ENCODE results near the gene FOXN3. TPM values are rescaled to one million over a fixed set of nuclear protein-coding genes. Genes with fewer than 3 reads are reported as not detected.
A peak's percentile ranks its signal among the peaks of the same experiment; 100 is the strongest.

The FOXN3 gene
- total and polyA plus RNA-seq, 2 experiments from 2014 or later = 98.9 to 167 TPM

DNA sequence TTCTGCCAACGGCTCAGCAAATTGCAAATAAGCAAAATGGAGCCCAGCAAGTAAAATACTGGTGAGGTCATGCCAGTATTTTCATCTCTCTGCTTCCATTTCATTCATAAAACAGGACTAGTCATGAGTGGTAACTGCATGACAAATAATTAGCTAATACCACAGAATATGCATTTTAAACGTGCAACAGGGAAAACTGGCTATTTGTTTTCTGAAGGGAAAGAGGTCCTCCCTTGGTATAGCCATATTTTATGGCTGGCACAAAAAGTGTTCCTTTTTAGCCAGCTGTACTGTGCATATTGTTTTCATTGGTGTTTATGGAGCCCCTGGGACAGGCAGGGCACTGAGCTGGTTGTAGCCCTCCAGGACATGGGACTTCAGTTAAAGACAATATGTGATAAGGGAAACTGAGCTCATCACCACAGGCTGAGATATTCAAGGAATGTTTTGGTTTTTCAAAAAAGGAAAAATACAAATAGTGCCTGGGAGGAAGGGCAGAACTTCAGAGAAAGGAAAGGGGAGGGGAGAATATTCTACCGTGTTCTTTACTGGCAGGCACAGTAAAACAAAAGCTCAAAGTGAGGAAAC is 26.1 kb upstream of the FOXN3 start:
- Histone ChIP-seq H4K20me1 (replicated peaks; ENCODE audit: insufficient read depth) (no peaks in the 10 kb centered on the region), H3K9me2 (ENCODE audit: insufficient read depth) (no peaks in the 10 kb centered on the region), H3K79me2 (replicated peaks; ENCODE audit: insufficient read depth) (peaks cover 49% of the 10 kb centered on the region), H3K27me3 (ENCODE audit: insufficient read depth) (no peaks in the 10 kb centered on the region), H3K27ac (ENCODE audit: low read depth) (peak overlapping the region; percentile 98), H3K4me1 (ENCODE audit: insufficient read depth) (peaks cover 40% of the 10 kb centered on the region), H3K4me2 (peak overlapping the region; percentile 67), H2AFZ (no peak overlapping the region), H3K36me3 (ENCODE audit: insufficient read depth) (no peaks in the 10 kb centered on the region), H3K4me3 (no peak overlapping the region), H3F3A (replicated peaks; ENCODE audit: low read depth) (peaks cover 21% of the 10 kb centered on the region)
- Mint-ChIP-seq H3K4me3 (no peak overlapping the region; the same call in 2 of the 3 replicates), H3K36me3 (ENCODE audit: low read depth) (peaks cover 10% of the 10 kb centered on the region; the same call in 2 of the 3 replicates), H3K4me1 (peaks cover 55% of the 10 kb centered on the region), H3K27me3 (ENCODE audit: insufficient read depth, low read depth, poor library complexity) (peaks cover 28% of the 10 kb centered on the region), H3K27ac (peak overlapping the region; percentile 91), H3K9me3 (no peaks in the 10 kb centered on the region)
- ATAC-seq (no peak), DNase-seq (ENCODE audit: low spot score) (no peak)
- TF ChIP-seq EZH2 (IDR thresholded peaks at IDR 0.05; ENCODE audit: low read depth, unreplicated experiment) = no peak
- no peak for TF ChIP-seq JUNB (IDR thresholded peaks at IDR 0.05; ENCODE audit: unreplicated experiment)
- no peak for TF ChIP-seq CREB1 (CRISPR knock-in tag; IDR thresholded peaks at IDR 0.05; ENCODE audit: low read depth)
- no peak for TF ChIP-seq ZNF331 (CRISPR knock-in tag; IDR thresholded peaks at IDR 0.05; ENCODE audit: low read depth)
- TF ChIP-seq EZH2phosphoT487 (IDR thresholded peaks at IDR 0.05; ENCODE audit: unreplicated experiment) = no peak
- TF ChIP-seq, protein P1, sequence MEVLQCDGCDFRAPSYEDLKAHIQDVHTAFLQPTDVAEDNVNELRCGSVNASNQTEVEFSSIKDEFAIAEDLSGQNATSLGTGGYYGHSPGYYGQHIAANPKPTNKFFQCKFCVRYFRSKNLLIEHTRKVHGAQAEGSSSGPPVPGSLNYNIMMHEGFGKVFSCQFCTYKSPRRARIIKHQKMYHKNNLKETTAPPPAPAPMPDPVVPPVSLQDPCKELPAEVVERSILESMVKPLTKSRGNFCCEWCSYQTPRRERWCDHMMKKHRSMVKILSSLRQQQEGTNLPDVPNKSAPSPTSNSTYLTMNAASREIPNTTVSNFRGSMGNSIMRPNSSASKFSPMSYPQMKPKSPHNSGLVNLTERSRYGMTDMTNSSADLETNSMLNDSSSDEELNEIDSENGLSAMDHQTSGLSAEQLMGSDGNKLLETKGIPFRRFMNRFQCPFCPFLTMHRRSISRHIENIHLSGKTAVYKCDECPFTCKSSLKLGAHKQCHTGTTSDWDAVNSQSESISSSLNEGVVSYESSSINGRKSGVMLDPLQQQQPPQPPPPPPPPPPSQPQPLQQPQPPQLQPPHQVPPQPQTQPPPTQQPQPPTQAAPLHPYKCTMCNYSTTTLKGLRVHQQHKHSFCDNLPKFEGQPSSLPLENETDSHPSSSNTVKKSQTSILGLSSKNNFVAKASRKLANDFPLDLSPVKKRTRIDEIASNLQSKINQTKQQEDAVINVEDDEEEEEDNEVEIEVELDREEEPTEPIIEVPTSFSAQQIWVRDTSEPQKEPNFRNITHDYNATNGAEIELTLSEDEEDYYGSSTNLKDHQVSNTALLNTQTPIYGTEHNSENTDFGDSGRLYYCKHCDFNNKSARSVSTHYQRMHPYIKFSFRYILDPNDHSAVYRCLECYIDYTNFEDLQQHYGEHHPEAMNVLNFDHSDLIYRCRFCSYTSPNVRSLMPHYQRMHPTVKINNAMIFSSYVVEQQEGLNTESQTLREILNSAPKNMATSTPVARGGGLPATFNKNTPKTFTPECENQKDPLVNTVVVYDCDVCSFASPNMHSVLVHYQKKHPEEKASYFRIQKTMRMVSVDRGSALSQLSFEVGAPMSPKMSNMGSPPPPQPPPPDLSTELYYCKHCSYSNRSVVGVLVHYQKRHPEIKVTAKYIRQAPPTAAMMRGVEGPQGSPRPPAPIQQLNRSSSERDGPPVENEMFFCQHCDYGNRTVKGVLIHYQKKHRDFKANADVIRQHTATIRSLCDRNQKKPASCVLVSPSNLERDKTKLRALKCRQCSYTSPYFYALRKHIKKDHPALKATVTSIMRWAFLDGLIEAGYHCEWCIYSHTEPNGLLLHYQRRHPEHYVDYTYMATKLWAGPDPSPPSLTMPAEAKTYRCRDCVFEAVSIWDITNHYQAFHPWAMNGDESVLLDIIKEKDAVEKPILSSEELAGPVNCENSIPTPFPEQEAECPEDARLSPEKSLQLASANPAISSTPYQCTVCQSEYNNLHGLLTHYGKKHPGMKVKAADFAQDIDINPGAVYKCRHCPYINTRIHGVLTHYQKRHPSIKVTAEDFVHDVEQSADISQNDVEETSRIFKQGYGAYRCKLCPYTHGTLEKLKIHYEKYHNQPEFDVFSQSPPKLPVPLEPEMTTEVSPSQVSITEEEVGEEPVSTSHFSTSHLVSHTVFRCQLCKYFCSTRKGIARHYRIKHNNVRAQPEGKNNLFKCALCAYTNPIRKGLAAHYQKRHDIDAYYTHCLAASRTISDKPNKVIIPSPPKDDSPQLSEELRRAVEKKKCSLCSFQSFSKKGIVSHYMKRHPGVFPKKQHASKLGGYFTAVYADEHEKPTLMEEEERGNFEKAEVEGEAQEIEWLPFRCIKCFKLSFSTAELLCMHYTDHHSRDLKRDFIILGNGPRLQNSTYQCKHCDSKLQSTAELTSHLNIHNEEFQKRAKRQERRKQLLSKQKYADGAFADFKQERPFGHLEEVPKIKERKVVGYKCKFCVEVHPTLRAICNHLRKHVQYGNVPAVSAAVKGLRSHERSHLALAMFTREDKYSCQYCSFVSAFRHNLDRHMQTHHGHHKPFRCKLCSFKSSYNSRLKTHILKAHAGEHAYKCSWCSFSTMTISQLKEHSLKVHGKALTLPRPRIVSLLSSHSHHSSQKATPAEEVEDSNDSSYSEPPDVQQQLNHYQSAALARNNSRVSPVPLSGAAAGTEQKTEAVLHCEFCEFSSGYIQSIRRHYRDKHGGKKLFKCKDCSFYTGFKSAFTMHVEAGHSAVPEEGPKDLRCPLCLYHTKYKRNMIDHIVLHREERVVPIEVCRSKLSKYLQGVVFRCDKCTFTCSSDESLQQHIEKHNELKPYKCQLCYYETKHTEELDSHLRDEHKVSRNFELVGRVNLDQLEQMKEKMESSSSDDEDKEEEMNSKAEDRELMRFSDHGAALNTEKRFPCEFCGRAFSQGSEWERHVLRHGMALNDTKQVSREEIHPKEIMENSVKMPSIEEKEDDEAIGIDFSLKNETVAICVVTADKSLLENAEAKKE (CRISPR knock-in tag; IDR thresholded peaks at IDR 0.05) = no peak
- TF ChIP-seq STAT1 (IDR thresholded peaks at IDR 0.05; ENCODE audit: unreplicated experiment) = no peak
- no peak for TF ChIP-seq NANOG (IDR thresholded peaks at IDR 0.05; ENCODE audit: borderline replicate concordance)
- TF ChIP-seq ZNF114 (CRISPR knock-in tag; IDR thresholded peaks at IDR 0.05) = no peak
- TF ChIP-seq, protein P2, sequence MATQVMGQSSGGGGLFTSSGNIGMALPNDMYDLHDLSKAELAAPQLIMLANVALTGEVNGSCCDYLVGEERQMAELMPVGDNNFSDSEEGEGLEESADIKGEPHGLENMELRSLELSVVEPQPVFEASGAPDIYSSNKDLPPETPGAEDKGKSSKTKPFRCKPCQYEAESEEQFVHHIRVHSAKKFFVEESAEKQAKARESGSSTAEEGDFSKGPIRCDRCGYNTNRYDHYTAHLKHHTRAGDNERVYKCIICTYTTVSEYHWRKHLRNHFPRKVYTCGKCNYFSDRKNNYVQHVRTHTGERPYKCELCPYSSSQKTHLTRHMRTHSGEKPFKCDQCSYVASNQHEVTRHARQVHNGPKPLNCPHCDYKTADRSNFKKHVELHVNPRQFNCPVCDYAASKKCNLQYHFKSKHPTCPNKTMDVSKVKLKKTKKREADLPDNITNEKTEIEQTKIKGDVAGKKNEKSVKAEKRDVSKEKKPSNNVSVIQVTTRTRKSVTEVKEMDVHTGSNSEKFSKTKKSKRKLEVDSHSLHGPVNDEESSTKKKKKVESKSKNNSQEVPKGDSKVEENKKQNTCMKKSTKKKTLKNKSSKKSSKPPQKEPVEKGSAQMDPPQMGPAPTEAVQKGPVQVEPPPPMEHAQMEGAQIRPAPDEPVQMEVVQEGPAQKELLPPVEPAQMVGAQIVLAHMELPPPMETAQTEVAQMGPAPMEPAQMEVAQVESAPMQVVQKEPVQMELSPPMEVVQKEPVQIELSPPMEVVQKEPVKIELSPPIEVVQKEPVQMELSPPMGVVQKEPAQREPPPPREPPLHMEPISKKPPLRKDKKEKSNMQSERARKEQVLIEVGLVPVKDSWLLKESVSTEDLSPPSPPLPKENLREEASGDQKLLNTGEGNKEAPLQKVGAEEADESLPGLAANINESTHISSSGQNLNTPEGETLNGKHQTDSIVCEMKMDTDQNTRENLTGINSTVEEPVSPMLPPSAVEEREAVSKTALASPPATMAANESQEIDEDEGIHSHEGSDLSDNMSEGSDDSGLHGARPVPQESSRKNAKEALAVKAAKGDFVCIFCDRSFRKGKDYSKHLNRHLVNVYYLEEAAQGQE (IDR thresholded peaks at IDR 0.05; ENCODE audit: unreplicated experiment) = no peak
- no peak for TF ChIP-seq POLR2AphosphoS5 (IDR thresholded peaks at IDR 0.05; ENCODE audit: low read depth)

Measured in GM23338 (cell line).